GM19468 (cell line): Measurements from ENCODE around the gene B4GALT1.
"Not testable (repeated sequence)": the region's sequence is repeated elsewhere in the genome, so short reads cannot be mapped to it uniquely, and the experiment has no call there.

Experiments
- ATAC-seq: cut with Tn5 transposase; IDR thresholded peaks from one replicate; pipeline ENCODE4 v1.9.1; 2021; ENCODE audit warnings: mild to moderate bottlenecking, moderate library complexity, moderate number of reproducible peaks; ENCODE audit not compliant: unreplicated experiment; ENCODE audit errors: extremely low read depth

The B4GALT1 gene

DNA sequence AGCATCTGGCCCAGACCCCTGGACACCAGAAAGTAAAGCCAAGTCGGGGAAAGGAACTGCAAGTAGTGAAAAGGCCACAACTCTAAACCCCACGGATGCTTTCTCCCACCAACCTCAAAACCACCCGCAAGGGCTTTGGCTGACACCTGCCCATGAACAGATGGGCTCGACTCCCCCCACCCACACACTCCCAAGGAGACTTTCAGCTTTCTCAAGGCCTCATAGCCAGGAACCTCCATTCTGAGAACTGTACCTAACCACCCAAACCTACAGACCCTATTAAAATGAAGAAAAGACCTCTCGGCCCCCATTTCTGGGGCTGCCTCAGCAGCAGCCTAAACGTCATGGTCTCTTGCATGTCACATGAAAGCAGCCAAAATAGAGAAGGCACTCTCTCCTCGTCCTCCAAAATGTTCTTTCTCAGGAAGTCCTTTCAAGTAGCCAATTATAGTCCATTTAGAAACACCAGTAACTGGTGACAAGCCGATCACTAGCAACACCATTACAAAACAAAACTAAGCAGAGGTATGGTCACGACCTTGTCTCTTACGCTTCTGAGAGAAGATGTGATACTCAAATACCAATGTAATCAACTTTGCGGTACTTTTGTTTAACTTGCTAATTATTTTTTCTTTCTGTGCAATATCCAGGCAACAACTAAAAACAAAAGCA, 2.9 kb downstream of the B4GALT1 start:
- no peak for ATAC-seq

DNA sequence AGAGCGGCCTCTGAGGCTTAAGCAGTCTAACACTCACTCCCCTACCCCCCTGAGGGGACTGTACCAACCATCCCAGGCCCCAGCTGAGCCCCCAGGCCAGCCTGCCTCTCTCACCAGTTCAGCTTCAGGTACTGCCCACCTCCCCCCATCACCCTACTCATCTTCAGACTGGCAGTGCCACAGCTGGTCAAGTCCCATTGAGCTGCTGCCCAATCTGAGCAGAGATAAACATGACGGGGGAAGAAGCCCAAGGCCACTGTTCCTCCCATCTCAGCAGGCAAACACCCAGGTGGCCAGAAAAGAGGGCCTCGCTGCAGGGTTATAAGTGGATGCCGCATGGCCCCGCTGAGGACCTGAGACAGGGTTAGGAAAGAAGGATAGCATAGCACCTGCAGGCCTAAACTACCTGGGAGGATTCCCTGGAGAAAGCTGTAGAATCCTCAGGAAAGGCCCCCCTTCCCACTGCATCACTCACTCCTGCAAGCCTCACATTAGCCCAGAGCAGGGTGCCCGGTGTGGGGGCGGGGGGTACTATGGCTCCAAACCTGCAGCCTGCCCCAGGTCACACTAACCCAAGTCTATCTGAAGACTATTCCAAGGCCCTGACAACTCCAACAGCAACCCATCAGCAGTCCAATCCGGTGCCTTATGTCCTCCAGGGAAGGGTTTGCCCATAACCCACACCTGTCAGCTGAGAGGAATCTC, 3.6 kb downstream of the B4GALT1 start:
- ATAC-seq: no peak

DNA sequence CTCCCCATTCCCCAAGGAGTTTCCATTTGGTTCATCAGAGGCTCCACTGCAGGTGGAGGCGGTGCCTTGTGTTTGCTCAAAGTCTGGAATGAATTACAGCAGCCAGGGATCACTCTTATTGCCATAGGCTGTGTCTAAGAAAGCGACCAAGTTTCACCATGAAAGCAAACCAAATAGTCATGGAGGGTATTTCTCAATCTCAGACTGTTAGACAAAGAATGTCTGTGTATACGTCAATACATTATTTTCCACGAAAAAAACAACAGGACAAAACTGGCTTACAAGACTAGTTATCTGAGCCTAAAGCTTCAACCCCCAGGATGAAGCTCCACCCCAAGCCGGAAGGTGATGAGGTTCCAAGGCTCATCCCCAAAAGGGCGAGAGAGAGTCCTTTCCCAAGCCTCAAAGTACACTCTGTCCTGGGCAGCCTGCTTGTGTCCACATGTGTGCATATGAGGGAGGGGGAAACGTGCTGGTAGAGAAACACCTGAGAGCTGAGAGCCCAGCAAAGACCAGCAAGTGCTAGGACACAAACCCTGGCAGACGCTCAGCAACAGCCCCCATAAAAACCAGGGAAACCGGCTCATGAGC, 4.3 kb downstream of the B4GALT1 start:
- no peak for ATAC-seq

DNA sequence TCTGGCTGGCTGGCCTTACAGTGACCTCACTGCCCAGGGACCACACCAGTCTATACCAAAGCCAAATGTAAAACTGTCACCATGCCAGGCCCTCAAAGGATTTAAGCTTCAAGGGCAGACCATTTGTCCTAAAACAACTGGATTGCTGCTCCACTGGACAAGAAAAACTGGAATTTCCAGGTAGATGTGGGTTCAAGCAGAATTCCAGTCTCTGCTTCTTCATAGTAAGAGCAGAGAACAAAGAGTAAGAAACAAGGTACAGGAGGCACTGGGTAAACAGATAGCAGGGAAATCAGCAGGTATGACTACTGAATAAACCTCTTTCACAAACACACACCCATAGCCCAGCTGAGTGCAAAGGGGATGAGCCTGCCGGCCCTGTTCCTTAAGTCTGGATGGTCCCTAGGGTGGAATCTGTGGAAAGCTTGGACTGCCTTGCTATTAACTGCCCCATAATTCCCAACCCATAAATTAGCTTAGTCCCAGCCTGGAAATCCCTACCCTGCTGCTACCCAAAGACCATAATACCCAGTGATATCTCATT, 5.5 kb downstream of the B4GALT1 start:
- no peak for ATAC-seq

DNA sequence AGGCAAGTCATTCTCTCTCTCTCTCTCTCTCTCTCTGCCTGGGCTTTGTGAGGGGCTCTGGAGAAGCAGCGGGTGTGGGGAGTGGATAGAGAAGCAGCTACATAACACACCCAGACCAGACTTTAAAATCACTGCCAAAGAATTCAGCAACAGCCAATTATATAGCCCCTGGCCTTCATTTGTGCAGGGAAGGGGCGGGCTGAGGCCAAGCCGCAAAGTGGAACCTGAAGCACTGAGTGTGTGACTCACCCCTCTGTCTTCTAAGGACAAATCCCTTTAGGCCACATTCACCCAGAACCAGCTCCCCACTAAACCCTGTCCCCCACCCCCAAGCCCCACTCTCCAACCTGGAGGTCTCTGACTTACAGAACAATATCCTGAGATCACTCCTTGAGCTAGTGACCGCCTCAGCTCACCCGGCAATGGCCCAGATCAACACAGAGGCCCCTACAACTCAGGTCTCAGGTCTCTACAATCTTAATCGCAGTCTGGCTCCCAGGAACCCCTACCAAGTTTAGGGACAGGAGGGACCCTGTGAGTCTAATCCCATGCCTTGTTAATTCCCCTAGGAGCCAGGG, 6.0 kb downstream of the B4GALT1 start:
- ATAC-seq: no peak

DNA sequence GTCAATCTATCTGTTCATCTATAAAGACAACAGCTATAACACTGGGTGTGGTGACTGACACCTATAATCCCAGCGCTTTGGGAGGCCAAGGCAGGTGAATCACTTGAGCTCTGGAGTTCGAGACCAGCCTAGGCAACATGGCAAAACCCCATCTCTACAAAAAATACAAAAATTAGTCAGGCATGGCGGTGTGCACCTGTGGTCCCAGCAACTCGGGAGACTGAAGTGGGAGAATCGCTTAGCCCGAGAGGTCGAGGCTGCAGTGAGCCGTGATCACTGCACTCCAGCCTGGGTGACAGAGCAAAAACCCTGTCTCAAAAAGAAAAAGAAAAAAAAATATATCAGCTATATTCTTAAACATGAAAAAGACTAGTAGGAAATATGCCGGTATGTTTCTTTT, 6.7 kb downstream of the B4GALT1 start:
- ATAC-seq: not testable (repeated sequence)

DNA sequence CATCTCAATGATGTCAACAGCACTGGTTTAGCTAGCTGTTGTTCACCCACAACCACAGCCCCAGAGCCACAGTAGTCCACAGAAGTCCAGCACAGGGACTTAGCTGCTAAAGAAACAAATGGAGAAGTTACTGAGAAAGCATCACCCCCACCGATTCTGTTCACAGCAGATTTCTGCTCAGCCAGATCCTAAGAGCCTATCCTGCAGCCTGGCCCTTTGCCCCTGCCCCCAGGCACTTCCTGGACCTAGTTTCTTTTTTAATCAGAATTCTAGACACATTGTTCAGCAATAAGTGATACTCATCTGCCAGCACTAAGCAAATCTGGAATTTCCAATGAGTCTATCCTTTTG, 7.4 kb downstream of the B4GALT1 start:
- ATAC-seq: peak; percentile 35

DNA sequence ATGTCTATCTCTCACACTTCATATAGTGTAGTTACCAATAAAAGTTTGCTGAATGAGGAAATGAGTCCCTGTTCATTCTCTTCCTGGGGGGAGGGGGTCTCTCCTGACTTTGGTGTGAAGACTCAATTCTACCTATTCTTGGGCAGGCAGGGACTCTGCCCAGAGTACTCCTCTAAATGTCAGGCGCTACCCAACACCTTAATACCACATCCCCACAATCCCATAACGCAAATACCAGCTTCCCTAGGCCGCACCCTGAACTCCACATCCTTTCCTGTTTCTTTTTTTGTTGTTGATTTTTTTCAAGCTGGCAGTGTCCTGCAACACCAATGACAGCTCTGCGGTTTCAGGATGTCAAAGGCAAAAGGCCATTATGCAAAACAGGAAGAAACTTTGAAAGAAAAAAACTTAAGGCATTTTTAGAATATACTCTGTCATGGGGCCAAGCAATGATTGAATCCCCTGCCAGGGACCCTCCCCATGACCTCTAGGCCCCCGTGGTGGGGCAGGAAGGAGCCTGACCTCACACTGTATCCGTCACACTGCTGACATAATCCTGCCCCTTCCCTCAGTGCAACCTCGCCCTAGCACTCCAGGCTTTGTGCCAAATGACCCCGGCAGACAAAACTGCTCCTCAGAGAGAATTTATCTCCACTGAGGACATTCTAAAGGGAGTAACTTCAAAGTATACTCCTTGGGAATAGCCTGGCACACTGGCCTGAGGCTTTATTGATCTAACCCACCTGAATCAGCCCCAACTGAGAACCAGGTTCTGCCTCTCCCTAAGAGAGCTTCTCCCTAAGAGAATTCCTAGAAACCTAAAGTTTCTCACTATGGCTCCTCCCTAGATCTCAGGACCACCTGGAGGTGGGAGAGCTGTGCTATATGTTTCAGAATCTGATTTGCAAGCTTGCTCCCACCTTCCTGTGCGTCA, 8.0 kb downstream of the B4GALT1 start:
- no peak for ATAC-seq

DNA sequence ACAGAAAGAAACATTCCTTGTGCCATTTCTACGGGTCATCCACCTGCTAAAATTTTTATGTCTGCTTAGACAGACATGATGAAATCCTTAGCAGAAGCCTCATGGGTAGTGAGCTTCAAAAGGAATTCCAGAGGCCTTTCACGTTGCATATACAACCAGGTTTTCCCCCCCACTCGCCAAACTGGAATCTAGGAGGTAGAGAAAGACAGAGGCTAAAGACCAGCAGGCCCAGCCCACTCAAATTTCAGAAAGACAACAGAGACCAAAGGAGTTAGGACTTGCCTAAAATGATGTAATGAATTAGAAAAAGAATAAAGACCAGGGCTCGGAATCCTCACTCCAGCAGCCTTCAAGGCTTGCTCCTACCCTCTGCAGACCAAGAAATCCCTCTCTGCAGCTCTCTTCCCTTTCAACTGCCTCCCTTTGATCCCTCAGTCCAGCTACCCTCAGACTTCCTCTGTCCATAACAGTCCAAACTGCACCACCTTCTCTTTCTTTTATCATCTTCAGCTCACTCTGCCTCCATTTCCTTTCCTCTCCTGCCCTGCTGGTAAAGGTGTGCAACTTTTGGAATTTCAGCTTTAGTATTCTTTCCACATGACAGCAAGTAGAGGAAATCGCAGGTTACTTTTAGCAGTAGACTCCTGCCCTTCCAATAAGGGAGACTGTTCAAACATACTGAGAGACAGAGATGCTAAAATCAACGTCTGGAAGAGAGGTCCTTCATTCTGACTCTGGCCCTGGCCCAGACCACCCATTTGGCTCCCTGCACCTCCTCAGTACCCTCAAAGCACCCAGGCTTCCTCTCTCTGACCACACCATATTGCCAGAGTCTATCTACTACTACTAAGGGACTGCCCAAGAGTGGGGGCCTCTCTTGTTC, 8.9 kb downstream of the B4GALT1 start:
- no peak for ATAC-seq

DNA sequence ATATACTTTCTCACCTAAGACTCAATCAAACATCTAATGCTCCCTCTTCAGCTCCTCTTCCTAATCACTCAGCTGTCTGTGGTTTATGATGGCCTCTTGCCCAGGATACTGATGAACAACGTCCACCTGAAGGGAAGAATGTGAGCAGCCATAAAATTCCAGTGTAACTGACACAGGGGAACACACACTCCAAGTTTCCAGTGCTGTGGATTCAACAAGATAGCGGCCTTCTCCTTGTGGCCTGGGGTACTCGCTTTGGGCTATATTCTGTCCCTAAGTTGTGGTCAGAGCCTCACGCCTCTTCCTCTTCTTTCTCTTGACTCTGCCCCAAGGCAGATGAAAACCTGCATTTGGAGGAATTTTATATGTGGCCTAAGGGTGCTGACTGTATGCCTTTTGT, 11.7 kb downstream of the B4GALT1 start:
- ATAC-seq: no peak

DNA sequence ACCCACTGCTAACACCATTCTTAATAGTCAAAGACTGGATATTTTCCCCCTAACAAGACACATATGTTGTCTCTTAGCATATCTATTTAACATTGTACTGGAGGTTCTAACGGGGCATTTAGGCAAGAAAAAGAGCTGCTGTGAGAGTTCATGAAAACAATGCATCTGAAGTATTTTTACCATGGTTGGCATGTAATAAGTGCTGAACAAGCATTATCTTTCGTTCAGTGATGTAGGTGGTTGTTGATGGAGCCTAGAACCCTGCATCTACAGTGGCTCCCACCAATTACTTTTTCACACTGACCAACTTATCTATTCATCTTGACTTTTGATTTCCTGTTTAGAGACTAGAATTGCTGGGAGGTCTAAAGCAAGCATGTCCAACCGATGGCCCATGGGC, 12.8 kb downstream of the B4GALT1 start:
- no peak for ATAC-seq

DNA sequence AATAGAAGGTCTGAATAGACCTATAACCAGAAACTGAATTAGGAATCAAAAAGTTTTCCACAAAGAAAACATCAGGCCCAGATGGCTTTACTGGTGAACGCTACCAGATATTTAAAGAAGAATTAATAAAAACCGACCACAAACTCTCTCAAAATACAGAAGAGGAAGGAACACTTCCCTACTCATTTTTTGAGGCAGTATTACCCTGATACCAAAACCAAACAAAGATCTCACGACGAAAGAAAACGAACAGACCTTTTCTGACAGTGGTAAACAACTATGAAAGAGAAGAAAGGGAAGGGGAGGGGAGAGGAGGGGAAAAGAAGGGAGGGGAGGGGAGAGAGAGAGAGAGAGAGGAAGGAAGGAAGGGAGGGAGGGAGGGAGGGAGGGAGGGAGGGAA, 13.5 kb downstream of the B4GALT1 start:
- ATAC-seq: no peak

DNA sequence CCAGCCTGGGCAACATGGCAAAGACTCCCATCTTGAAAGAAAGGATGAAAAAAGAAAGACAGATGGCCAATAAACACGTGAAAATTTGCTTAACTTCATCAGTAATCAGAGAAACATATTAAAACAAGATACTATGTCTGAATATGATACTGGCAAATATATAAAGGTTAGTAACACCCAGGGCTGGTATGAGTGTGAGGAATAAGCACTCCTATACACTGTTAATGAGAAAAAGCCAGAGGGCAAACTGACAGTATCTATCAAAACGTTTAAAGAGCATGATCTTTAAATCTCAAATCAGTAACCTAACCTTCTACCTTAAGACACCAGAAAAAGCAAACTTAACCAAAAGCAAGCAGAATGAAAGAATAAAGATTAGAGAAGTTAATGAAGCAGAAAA, 14.1 kb downstream of the B4GALT1 start:
- no peak for ATAC-seq

DNA sequence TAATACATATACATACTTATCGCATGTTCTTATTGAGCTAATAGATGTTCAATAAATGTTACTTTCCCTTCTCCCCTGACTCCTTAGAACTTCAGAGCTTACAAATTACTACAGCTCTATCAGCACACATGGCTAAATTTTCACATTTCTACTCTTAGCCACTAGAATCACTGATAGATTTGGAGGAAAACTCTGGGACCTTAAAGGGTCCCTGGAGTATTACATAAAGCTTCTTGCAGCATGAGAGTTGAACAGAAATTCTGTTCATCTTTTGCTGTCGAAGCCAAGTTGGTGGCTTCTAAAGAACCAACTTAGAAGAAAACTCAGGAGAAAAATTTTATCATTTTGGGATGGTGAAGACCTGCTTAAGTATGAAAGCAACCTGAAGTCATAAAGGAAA, 15.5 kb downstream of the B4GALT1 start:
- ATAC-seq: no peak

DNA sequence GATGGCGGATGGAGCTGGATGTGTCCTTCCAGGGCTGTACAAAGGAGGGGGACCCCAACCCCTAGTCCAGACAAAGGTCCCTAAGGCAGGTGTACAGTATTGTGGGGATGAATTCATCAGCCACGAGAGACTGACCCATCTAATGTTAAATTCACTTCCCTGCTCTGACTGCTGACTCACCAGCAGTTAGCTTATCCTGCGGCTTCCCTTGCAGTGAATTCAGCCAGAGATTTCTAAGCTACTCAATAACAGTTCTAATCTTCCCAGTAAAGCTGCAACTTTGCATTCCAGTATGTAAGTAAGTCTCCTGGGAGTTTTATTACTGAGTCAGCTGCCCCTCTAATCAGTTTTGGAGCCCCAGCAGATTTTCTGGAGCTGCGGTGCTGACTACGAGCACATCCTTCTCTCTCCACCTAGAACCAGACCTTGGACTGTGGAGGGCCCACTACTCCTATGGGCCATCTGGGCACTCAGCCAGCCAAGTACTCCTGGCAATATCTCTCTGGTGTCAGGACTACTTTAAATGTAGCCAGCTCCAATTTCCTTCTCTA, 16.1 kb downstream of the B4GALT1 start:
- ATAC-seq: no peak

DNA sequence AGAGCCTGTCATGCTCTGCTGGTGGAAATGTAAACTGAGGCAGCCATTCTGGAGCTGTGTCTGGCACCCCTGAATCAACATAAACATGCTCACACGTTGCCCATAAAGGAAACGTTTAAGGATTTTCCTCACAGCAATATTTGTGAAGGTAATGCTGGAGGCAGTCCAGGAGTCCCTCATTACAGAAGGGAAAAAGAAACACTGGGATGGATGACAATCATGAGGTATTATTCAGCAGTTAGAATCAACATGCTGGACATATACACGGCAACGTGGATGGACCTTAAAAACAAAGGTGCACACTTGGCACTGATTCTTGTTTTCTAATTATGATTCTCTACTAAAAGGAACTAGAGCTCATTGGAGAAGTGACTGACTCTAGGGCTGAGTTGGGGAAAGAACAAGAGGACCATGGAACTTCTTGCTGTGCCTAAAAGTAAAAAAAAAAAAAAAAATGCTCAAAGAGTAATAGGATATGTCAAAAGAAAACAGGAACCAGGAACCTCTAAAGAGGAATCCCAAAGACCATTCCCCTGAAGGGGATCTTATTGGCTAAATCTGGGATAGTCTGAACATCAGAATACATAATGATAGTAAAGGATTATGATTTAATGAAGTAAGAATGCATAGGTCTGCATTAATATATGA, 18.6 kb downstream of the B4GALT1 start:
- ATAC-seq: no peak

DNA sequence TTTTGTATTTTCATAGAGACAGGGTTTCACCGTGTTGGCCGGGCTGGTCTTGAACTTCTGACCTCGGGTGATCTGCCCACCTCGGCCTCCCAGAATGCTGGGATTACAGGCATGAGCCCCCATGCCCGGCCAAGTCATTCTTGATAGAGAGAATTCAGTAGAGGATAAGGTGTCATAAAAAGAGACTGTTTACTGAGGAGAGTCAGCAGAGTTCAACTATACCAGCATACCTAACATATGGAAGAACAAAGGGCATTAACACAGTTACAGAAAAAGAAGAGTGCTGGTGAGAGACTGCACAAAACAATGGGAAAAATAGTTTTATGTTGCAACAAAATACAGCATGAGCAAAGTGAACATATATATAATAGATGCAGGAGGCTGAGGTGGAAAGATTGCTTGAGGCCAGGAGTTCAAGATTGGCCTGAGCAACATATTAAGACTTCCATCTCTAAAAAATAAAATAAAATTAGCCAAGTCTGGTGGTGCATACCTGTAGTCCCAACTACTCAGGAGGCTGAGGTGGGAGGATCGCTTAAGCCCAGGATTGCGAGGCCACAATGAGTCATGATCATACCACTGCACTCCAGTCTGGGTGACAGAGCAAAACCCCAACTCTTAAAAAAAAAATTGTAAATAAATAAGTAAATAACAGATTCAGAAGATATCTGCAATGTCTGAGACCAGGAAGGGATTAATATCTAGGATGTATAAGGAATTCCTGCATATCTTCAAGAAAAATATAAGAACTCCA, 19.5 kb downstream of the B4GALT1 start:
- ATAC-seq: no peak

DNA sequence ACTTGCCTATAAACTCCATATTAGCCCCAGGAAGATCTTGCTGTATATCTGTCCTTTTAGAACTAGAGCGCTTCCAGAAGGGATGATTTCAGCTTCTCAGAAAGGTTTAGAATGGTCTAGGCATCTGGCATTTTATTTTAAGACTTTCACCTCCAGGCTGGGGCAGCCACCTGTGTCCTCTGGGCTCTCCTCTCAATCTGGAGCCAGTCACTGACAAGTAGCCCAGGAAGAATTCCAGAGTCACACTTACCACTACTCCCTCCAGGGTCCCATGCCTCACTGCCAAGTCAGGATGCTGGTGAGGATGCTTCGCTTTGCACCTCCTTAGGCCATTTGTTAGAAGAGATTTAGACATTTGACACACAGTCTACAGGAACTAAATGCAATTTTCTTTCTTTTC, 20.8 kb downstream of the B4GALT1 start:
- no peak for ATAC-seq
